Keratinocyte (primary cell): ENCODE data around the gene SRL. TPM values are rescaled to one million over a fixed set of nuclear protein-coding genes. Genes with fewer than 3 reads are reported as not detected.

Experiments
- DNase-seq: peaks from one replicate; pipeline ENCODE4 v3.0.0-alpha.2; 2011; ENCODE audit warnings: low read depth, missing footprints, low spot score
- FAIRE-seq: peaks from 2 replicates; lab custom pipeline; 2011; peaks lifted over from hg19 to GRCh38; lab: Jason Lieb, UNC
- H2AFZ ChIP-seq: 2 replicates; pipeline ENCODE4 v1.6.0; 2012; ENCODE audit warnings: low read length, control low read depth, inconsistent platforms; ENCODE audit not compliant: control insufficient read depth
- H3K27ac ChIP-seq: 2 replicates; pipeline ENCODE4 v1.5.1; 2011; ENCODE audit warnings: low read length; ENCODE audit not compliant: control insufficient read depth, insufficient read depth
- H3K27me3 ChIP-seq: 3 replicates; pipeline ENCODE4 v1.6.0; 2011; ENCODE audit warnings: low read length; ENCODE audit not compliant: control insufficient read depth, insufficient read depth; ENCODE audit errors: extremely low read depth
- H3K36me3 ChIP-seq, 2 experiments: 2 replicates in 1 of 2; 3 replicates in 1 of 2; pipeline ENCODE4 v1.5.1; 2011; ENCODE audit warnings: low read length in 2 of 2, mild to moderate bottlenecking in 1 of 2; ENCODE audit not compliant: control insufficient read depth in 2 of 2, insufficient read depth in 2 of 2; ENCODE audit errors: extremely low read depth in 1 of 2
- H3K4me1 ChIP-seq: 3 replicates; pipeline ENCODE4 v1.5.1; 2011; ENCODE audit warnings: low read length; ENCODE audit not compliant: control insufficient read depth, insufficient read depth; ENCODE audit errors: extremely low read depth
- H3K4me2 ChIP-seq: 3 replicates; pipeline ENCODE4 v1.6.0; 2011; ENCODE audit warnings: low read depth, low read length; ENCODE audit not compliant: control insufficient read depth, insufficient read depth; ENCODE audit errors: extremely low read depth
- H3K4me3 ChIP-seq, 3 experiments: fragments of 200-600 bp in 1 of 3; sonication (generic) in 1 of 3; 2 replicates in 2 of 3; 3 replicates in 1 of 3; pipeline ENCODE4 v1.5.1; 2011 to 2016; ENCODE audit warnings: low read length in 3 of 3, mild to moderate bottlenecking in 3 of 3, control low read depth in 2 of 3, inconsistent platforms in 1 of 3, low read depth in 1 of 3, mixed read lengths in 1 of 3, mixed run types in 1 of 3, moderate library complexity in 1 of 3; ENCODE audit not compliant: control insufficient read depth in 2 of 3, insufficient read depth in 2 of 3; ENCODE audit errors: extremely low read depth in 1 of 3
- H3K79me2 ChIP-seq: 2 replicates; pipeline ENCODE4 v1.6.0; 2012; ENCODE audit warnings: low read length; ENCODE audit not compliant: control insufficient read depth, insufficient read depth
- H3K9ac ChIP-seq: 3 replicates; pipeline ENCODE4 v1.6.0; 2011; ENCODE audit warnings: low read length; ENCODE audit not compliant: control insufficient read depth, insufficient read depth; ENCODE audit errors: extremely low read depth
- H3K9me1 ChIP-seq: 3 replicates; pipeline ENCODE4 v1.6.0; 2011; ENCODE audit warnings: low read length; ENCODE audit not compliant: control insufficient read depth, insufficient read depth; ENCODE audit errors: extremely low read depth
- H3K9me3 ChIP-seq: 2 replicates; pipeline ENCODE4 v1.5.1; 2012; ENCODE audit warnings: low read depth, low read length; ENCODE audit not compliant: control insufficient read depth
- H4K20me1 ChIP-seq: 3 replicates; pipeline ENCODE4 v1.6.0; 2011; ENCODE audit warnings: low read length; ENCODE audit not compliant: control insufficient read depth, insufficient read depth; ENCODE audit errors: extremely low read depth
- EZH2 ChIP-seq: IDR thresholded peaks from one replicate; pipeline ENCODE4 v1.6.1; 2012; ENCODE audit warnings: inconsistent platforms, mild to moderate bottlenecking, low read length, moderate library complexity
- dilution Hi-C: fragments of 300-500 bp; cut with MboI; formaldehyde crosslinking; loops from one replicate; pipeline ENCODE4 v1.7.0; 2020; ENCODE audit warnings: low sequenced_read_pairs; ENCODE audit not compliant: extremely low pct_ligation_motif_present
- polyA plus RNA-seq, 5 experiments: library from polyadenylated mRNA; depleted of rRNA in 3 of 5; stranded (reverse) in 3 of 5; stranded (forward) in 1 of 5; unstranded in 1 of 5; fragments of >200 nt; gene quantifications; 1 replicate in 1 of 5; 2 replicates in 3 of 5; 3 replicates in 1 of 5; pipeline versions ENCODE4 v1.2.1 to v1.2.3, GENCODE V29; 2011 to 2012; ENCODE audit warnings: missing spikeins in 2 of 5, low read depth in 1 of 5, low replicate concordance in 1 of 5
- TF ChIP-seq, protein P1 (sequence below), 3 experiments: IDR thresholded peaks in 1 of 3; conservative IDR thresholded peaks in 1 of 3; optimal IDR thresholded peaks in 1 of 3; 2 replicates in 2 of 3; 3 replicates in 1 of 3; pipeline versions ENCODE3 to v1.5.1; 2011; ENCODE audit warnings: low read length in 3 of 3, mild to moderate bottlenecking in 3 of 3, moderate library complexity in 2 of 3, control low read depth in 1 of 3, inconsistent platforms in 1 of 3; ENCODE audit not compliant: insufficient read depth in 2 of 3; ENCODE audit errors: extremely low read depth in 1 of 3

Gene SRL
- polyA plus RNA-seq, 1 donor (not counting 4 experiments of a cell fraction or from before 2014, with no cell fraction given), result not detected

DNA sequence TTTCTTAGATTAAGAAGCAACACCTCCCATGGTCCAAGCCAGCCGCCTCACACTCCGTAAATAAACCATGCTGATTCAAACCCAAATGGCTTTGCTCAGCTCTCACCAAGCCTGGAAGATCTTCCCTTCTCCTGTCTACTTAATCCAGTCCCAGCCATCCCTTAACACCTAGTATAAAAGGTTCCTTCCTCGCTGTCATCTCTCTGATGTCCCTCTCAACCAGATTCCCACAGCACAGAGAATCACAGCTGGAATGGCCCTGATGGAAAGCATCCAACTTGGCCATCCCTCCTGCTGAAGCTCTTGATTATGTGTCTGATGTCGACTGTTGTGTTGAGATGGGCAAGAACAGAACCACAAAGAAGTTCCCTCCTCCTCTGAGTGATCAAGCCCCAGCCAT is 75.1 kb downstream of the SRL start:
- Histone ChIP-seq H3K27ac (no peak overlapping the region), H2AFZ (no peak overlapping the region), H3K79me2 (no peaks in the 10 kb centered on the region), H3K4me1 (no peaks in the 10 kb centered on the region), H3K9ac (no peak overlapping the region), H3K36me3 (no peaks in the 10 kb centered on the region), H3K4me3 (no peak overlapping the region), H3K9me1 (no peaks in the 10 kb centered on the region), H4K20me1 (no peaks in the 10 kb centered on the region), H3K9me3 (no peaks in the 10 kb centered on the region), H3K27me3 (no peaks in the 10 kb centered on the region), H3K4me2 (no peak overlapping the region)
- no peak for FAIRE-seq
- no peak for TF ChIP-seq EZH2
- no peak for DNase-seq
- dilution Hi-C loops, result no loop called here

DNA sequence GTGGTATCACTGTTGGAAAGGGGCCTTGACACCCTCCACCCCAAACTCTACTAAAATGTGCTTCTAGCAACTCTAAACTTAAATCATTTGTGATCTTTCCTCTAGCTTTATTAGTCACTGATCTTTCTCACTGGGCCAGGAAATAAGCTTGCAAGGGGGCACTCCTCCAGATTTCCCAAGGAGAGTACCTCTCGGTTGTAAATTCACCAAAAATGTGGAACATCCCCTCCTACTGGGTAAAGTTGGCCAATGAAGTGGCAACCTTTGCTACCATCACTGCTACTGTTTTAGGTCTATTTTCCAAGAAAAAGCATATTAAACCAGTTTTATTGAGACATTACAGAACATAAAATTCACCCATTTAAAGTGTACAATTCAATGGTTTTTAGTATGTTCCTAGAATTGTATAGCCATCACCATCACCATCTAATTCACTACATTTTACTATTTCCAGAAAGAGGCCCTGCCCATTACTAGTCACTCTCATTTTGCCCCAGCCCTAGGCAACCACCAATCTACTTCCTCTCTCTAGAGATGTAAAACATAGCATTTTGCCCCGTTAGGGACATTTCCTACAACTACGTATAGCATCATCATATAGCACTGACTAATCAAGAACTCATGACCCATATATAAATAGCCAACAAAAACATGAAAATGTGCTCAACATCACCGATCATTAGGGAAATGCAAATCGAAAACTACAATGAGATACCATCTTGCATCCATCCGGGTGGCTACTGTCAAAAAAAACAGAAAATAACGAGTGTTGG is 81.0 kb downstream of the SRL start:
- H4K20me1 ChIP-seq, result no peaks in the 10 kb centered on the region
- H3K79me2 ChIP-seq, result no peaks in the 10 kb centered on the region
- dilution Hi-C loops, result no loop called here
- no peaks in the 10 kb centered on the region for H3K4me1 ChIP-seq
- DNase-seq (no peak), FAIRE-seq (no peak)
- no peak overlapping the region for H3K4me3 ChIP-seq
- no peak overlapping the region for H3K27ac ChIP-seq
- TF ChIP-seq EZH2, result no peak
- TF ChIP-seq, protein P1, sequence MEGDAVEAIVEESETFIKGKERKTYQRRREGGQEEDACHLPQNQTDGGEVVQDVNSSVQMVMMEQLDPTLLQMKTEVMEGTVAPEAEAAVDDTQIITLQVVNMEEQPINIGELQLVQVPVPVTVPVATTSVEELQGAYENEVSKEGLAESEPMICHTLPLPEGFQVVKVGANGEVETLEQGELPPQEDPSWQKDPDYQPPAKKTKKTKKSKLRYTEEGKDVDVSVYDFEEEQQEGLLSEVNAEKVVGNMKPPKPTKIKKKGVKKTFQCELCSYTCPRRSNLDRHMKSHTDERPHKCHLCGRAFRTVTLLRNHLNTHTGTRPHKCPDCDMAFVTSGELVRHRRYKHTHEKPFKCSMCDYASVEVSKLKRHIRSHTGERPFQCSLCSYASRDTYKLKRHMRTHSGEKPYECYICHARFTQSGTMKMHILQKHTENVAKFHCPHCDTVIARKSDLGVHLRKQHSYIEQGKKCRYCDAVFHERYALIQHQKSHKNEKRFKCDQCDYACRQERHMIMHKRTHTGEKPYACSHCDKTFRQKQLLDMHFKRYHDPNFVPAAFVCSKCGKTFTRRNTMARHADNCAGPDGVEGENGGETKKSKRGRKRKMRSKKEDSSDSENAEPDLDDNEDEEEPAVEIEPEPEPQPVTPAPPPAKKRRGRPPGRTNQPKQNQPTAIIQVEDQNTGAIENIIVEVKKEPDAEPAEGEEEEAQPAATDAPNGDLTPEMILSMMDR (optimal IDR thresholded peaks at IDR 0.05 in 1 of 3, IDR thresholded peaks at IDR 0.05 in 1 of 3, conservative IDR thresholded peaks at IDR 0.05 in 1 of 3; ENCODE audit: extremely low read depth in 1 of 3, insufficient read depth in 2 of 3, low read length in 3 of 3), result no peak
- H3K9me1 ChIP-seq, result no peaks in the 10 kb centered on the region
- no peak overlapping the region for H2AFZ ChIP-seq
- H3K4me2 ChIP-seq, result no peak overlapping the region
- no peaks in the 10 kb centered on the region for H3K9me3 ChIP-seq
- H3K9ac ChIP-seq, result no peak overlapping the region
- no peaks in the 10 kb centered on the region for H3K36me3 ChIP-seq
- no peaks in the 10 kb centered on the region for H3K27me3 ChIP-seq
